ENCODE results near the gene TEX52. TPM values are rescaled to one million over a fixed set of nuclear protein-coding genes. Genes with fewer than 3 reads are reported as not detected.

TEX52 gene
- total RNA-seq, 4 donors from 2014 or later = not detected

DNA sequence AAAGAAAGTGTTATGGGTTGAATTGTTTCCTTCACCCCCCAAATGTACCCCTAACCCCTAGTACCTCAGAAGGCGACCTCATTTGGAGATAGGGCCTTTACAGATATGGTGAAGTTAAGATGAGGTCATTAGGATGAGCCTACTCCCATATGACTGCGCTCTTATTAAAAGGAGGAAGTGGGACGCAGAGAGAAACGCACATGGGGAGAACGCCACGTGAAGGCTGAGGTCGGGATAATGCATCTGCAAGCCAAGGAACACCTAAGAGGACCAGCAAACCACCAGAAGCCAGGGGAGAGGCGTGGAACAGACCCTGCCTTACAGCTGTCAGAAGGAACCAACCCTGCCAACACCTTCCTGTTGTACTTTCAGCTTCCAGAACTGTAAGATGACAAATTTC, 20.3 kb downstream of the TEX52 start:
- peaks cover 16 to 34% of the 10 kb centered on the region in 2 donors for H3K4me1 ChIP-seq
- no peak for DNase-seq
- intact Hi-C loops (cut with DNase I) = no loop called here

DNA sequence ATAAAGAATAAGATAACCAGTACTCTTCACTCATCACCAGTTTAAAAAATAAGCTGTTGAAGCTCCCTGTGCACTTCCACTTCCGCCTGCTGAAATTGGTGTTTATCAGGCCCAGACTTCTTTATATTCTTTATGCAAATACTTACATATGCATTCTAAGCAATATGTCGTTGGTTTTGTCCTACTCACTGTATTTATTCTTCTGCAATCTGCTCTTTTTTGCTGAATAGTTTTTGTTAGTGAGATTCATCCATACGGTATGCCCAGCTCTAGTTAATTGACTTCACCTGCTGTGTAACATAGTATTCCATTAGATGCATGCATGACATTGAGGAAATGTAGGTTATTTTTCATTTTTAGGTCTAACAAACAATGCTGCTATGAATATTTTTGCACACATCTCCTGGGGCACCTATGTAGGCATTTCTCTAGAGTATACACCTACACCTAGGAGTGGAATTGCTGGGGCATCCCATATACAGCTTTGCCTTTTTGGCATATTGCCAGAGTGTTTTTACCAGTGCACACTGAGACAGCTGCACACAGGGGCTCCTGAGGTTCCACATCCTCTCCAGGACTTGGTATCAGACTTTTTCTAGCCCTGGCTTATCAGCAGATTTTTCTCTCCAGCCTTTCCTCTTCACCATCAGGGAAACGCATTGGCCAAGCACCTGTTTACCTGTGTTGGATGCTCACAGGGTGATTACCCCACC, 21.0 kb downstream of the TEX52 start:
- Histone ChIP-seq H3K9me3 (no peaks in the 10 kb centered on the region), H3K4me3 (replicated peaks in 1 of 3) (no peak overlapping the region), H3K4me1 (peaks cover 11 to 27% of the 10 kb centered on the region in 2 donors), H3K36me3 (peaks cover 0 to 8% of the 10 kb centered on the region in 2 donors), H3K27me3 (no peaks in the 10 kb centered on the region), H3K27ac (no peak overlapping the region)
- TF ChIP-seq, protein P1, sequence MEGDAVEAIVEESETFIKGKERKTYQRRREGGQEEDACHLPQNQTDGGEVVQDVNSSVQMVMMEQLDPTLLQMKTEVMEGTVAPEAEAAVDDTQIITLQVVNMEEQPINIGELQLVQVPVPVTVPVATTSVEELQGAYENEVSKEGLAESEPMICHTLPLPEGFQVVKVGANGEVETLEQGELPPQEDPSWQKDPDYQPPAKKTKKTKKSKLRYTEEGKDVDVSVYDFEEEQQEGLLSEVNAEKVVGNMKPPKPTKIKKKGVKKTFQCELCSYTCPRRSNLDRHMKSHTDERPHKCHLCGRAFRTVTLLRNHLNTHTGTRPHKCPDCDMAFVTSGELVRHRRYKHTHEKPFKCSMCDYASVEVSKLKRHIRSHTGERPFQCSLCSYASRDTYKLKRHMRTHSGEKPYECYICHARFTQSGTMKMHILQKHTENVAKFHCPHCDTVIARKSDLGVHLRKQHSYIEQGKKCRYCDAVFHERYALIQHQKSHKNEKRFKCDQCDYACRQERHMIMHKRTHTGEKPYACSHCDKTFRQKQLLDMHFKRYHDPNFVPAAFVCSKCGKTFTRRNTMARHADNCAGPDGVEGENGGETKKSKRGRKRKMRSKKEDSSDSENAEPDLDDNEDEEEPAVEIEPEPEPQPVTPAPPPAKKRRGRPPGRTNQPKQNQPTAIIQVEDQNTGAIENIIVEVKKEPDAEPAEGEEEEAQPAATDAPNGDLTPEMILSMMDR (IDR thresholded peaks at IDR 0.05) = no peak
- TF ChIP-seq POLR2A (IDR thresholded peaks at IDR 0.05) = no peak
- whole genome bisulfite sequencing, 2 donors = 79 to 82% methylated on average over 4 of the region's 4 CpGs
- no peak for DNase-seq
- intact Hi-C loops (cut with DNase I) = no loop called here

More for the DNA sequence above, 20.3 kb downstream of the TEX52 start:
- TF ChIP-seq, protein P1 (IDR thresholded peaks at IDR 0.05) = no peak
- no peak for TF ChIP-seq POLR2A (IDR thresholded peaks at IDR 0.05)
- Histone ChIP-seq H3K4me3 (replicated peaks in 1 of 3) (no peak overlapping the region), H3K27ac (no peak overlapping the region), H3K9me3 (no peaks in the 10 kb centered on the region), H3K36me3 (peaks cover 0 to 2% of the 10 kb centered on the region in 2 donors), H3K27me3 (no peaks in the 10 kb centered on the region)
- WGBS, 2 donors = 89 to 92% methylated on average over 8 of the region's 8 CpGs

DNA sequence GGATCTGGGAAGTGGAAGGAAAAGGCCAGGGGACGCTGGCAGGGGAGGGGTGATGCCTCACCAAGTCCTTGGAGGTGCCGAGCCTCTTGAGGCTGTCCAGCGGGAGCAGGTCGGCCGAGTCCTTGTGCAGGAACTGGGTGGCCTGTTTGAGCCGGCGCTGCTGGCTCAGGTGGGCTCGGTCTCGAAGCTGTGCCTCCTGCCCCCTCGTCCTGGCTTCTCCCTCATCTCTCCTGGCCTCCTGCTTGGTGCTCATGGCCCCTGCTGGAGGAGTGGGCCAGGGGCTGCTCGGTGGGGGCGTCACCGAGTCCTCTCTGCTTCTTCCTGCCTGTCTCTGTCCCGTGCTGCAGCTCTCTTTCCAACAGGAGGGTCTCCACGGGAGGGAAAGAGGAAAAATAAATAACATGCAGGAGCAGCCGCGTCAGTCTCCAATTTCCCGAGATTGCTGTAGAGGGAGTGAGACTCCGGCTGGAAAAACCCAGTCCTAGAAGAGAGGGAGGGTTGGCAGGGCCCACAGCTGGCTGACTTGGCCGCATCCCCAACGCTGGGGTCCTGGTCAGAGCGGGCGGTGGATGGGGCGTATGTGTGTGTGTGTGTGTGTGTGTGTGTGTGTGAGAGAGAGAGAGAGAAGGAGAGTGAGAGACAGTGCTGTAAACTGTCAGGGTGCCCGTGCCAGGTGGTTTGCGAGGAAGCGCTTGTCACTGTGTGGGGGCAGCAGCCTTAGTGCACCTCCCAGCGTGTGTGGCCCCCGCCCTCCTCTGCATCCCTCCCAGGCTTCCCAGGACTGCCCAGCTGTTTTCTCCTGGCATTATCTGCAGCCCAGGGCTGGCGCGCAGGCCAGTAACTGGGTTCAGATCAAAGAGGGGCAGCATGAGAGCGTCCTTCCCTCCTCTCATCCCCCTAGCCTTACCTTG, 22.0 kb downstream of the TEX52 start, which contains the start of gene NRIP2:
Gene NRIP2 (minus strand): TSS at position 455 of the 911 bp plus-strand sequence. CDS start 52 bp downstream, at position 403.
- peak; percentile 75 to 76 for DNase-seq
- peak within 1 kb of the TSS; percentile 20 to 56 (median 55) for H3K27ac ChIP-seq
- TF ChIP-seq, protein P1 (IDR thresholded peaks at IDR 0.05) = peak in 3 of 6 experiments; percentile 10 to 36 (median 30)
- no peak for TF ChIP-seq POLR2A (IDR thresholded peaks at IDR 0.05)
- H3K27me3 ChIP-seq = no peaks in the 10 kb centered on the region
- H3K4me3 ChIP-seq (replicated peaks in 1 of 3) = peak within 1 kb of the TSS in 2 of 3 donors; percentile 5 to 10
- H3K4me1 ChIP-seq = peaks cover 10 to 24% of the 10 kb centered on the region in 2 donors
- H3K36me3 ChIP-seq = peaks cover 0 to 14% of the 10 kb centered on the region in 2 donors
- intact Hi-C loops (cut with DNase I) = no loop called here
- H3K9me3 ChIP-seq = no peaks in the 10 kb centered on the region
- 16 to 17% methylated on average over 25 to 26 of the region's 32 CpGs for WGBS, 2 donors

DNA sequence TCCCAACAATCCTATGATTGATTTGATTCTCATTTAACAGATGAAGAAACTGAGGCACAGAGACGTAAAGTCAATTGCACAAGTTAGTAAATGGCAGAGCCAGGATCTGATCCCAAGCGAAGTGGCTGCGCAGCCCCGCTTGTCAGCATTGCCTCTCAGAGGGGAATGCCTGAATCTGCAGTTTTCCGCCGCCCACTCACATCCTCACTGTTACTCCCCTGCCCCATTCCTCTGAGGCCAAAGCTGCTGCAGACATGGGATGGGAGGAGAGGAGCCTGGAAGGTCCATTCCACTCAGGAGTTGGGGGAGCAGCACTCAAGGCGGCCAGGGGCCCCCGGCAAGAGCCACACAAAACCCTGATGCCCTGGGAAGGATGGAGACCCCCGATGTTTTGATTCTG, 23.0 kb downstream of the TEX52 start:
- H3K9me3 ChIP-seq = no peaks in the 10 kb centered on the region
- no peak overlapping the region for H3K4me3 ChIP-seq (replicated peaks in 1 of 3)
- TF ChIP-seq, protein P1 (IDR thresholded peaks at IDR 0.05) = no peak
- TF ChIP-seq POLR2A (IDR thresholded peaks at IDR 0.05) = no peak
- DNase-seq = no peak
- intact Hi-C loops (cut with DNase I) = no loop called here
- peak overlapping the region; percentile 20 to 56 (median 55) for H3K27ac ChIP-seq
- peaks cover 6 to 22% of the 10 kb centered on the region in 2 donors for H3K36me3 ChIP-seq
- WGBS, 2 donors = 74 to 79% methylated on average over 9 of the region's 9 CpGs
- H3K4me1 ChIP-seq = peaks cover 10 to 24% of the 10 kb centered on the region in 2 donors
- no peaks in the 10 kb centered on the region for H3K27me3 ChIP-seq

Data from thyroid gland (tissue), 4 donors.